Liver (tissue), 2 donors: ENCODE measurements around the gene PRIM2.
"Not testable (repeated sequence)": the region's sequence is repeated elsewhere in the genome, so short reads cannot be mapped to it uniquely, and the experiment has no call there.

ENCODE experiments used
- TF ChIP-seq, protein P1 (sequence below): fragments of 150-350 bp; IDR thresholded peaks from 2 replicates; pipeline ENCODE4 v1.5.1; 2017; ENCODE audit warnings: improper control_type of control experiment, low read depth, low read length; ENCODE audit not compliant: missing input control
- TF ChIP-seq, protein P2 (sequence below): IDR thresholded peaks from 2 replicates; pipeline ENCODE4 v1.6.1; 2016; ENCODE audit warnings: antibody characterized with exemption
- donor health status: healthy.

DNA sequence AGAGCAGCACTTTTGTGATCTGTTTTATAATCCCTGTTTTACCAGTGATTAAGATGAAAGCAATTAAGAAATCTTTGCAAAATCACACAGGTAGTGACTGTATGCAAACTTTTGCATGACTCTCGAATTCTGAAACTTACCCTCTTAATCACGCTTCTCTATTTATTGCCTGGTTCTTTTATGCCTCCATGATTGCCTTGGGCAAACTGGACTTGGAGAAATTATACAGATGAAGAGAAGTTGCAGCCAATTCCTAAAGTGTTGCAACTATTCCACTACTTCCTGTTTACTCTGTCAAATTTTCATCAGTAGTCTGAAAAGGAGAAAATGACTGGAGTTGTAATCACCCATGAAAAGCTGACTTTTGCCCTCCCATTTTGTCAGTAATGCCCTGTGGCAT, 205.8 kb downstream of the PRIM2 start:
- TF ChIP-seq, protein P1, sequence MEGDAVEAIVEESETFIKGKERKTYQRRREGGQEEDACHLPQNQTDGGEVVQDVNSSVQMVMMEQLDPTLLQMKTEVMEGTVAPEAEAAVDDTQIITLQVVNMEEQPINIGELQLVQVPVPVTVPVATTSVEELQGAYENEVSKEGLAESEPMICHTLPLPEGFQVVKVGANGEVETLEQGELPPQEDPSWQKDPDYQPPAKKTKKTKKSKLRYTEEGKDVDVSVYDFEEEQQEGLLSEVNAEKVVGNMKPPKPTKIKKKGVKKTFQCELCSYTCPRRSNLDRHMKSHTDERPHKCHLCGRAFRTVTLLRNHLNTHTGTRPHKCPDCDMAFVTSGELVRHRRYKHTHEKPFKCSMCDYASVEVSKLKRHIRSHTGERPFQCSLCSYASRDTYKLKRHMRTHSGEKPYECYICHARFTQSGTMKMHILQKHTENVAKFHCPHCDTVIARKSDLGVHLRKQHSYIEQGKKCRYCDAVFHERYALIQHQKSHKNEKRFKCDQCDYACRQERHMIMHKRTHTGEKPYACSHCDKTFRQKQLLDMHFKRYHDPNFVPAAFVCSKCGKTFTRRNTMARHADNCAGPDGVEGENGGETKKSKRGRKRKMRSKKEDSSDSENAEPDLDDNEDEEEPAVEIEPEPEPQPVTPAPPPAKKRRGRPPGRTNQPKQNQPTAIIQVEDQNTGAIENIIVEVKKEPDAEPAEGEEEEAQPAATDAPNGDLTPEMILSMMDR: not testable (repeated sequence)
- TF ChIP-seq, protein P2, sequence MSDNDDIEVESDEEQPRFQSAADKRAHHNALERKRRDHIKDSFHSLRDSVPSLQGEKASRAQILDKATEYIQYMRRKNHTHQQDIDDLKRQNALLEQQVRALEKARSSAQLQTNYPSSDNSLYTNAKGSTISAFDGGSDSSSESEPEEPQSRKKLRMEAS: not testable (repeated sequence)
